Gastrocnemius medialis (tissue), 4 donors: ENCODE results near the gene EXOC2.

Experiments
- CTCF ChIP-seq, 5 experiments: fragments of 450-650 bp in 3 of 5; fragments of 200-600 bp in 2 of 5; sonication (generic) in 2 of 5; IDR thresholded peaks in 4 of 5; conservative IDR thresholded peaks in 1 of 5; 1 replicate in 4 of 5; 2 replicates in 1 of 5; pipeline ENCODE4 v1.5.1; 2016 to 2019; ENCODE audit warnings: antibody characterized with exemption in 5 of 5, mild to moderate bottlenecking in 3 of 5, moderate library complexity in 3 of 5
- POLR2A ChIP-seq, 2 donors: fragments of 450-650 bp; IDR thresholded peaks; one replicate each; pipeline ENCODE4 v1.6.1; 2017; ENCODE audit warnings: antibody characterized with exemption in 2 of 2, mild to moderate bottlenecking in 2 of 2, moderate library complexity in 2 of 2

- TF ChIP-seq CTCF (IDR thresholded peaks at IDR 0.05 in 4 of 5, conservative IDR thresholded peaks at IDR 0.05 in 1 of 5) (no peak), POLR2A (IDR thresholded peaks at IDR 0.05) (no peak)
Observed at GRCh38 chr6:727856-728255, 34.9 kb upstream of the EXOC2 start.
